Hepatocyte (in vitro differentiated cells): ENCODE measurements around the gene CSPG4.

ENCODE experiments used
- EZH2 ChIP-seq: fragments of 200-600 bp; sonication (generic); IDR thresholded peaks from 2 replicates; pipeline ENCODE4 v1.6.1; 2016; ENCODE audit warnings: antibody characterized with exemption, mild to moderate bottlenecking, borderline replicate concordance
- TF ChIP-seq, protein P1 (sequence below): fragments of 200-600 bp; sonication (generic); IDR thresholded peaks from 2 replicates; pipeline ENCODE4 v1.5.1; 2016; ENCODE audit warnings: antibody characterized with exemption, mild to moderate bottlenecking; ENCODE audit not compliant: poor library complexity

DNA sequence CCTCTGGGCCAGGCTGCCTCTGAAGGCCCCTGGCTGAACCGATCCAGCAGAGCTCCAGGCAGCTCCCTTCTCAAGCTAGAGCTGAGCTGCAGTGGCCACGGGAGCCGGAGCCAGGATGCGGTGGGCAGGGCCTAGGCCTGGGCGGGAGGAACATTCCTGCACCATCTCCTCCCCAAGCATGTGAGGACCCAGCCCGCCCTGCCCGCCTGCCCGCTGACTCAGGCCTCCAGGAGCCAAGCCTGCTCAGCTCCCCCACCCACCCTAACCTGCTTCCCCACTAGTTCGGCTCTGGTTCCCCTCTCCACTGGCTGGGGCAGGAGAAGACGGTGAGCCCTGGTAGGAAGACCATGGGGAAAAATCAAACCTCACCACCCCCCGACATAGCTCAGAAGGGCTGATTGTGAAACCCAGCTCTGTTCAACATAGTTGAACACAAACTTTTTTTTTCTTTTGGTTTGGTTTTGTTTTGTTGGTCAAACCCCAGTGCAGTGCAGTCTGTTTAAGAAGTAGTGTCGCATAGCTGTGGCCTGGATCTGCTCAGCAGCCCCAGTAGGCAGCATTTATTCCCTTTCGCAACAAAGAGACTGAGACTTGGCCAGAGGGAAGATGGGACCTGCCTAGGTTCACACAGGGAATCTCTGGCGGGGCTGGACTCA, 51.4 kb downstream of the CSPG4 start:
- TF ChIP-seq, protein P1, sequence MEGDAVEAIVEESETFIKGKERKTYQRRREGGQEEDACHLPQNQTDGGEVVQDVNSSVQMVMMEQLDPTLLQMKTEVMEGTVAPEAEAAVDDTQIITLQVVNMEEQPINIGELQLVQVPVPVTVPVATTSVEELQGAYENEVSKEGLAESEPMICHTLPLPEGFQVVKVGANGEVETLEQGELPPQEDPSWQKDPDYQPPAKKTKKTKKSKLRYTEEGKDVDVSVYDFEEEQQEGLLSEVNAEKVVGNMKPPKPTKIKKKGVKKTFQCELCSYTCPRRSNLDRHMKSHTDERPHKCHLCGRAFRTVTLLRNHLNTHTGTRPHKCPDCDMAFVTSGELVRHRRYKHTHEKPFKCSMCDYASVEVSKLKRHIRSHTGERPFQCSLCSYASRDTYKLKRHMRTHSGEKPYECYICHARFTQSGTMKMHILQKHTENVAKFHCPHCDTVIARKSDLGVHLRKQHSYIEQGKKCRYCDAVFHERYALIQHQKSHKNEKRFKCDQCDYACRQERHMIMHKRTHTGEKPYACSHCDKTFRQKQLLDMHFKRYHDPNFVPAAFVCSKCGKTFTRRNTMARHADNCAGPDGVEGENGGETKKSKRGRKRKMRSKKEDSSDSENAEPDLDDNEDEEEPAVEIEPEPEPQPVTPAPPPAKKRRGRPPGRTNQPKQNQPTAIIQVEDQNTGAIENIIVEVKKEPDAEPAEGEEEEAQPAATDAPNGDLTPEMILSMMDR: no peak
- TF ChIP-seq EZH2: no peak
